Trophoblast cell (in vitro differentiated cells and primary cell): ENCODE measurements around the gene MFAP4.

Experiments used
- DNase-seq, 2 donors: peaks; one replicate each; pipeline ENCODE4 v3.0.0-alpha.2; 2016
- H2AFZ ChIP-seq: 2 replicates; pipeline ENCODE4 v1.6.1; 2013; ENCODE audit warnings: low read length, moderate library complexity, mild to moderate bottlenecking; ENCODE audit not compliant: insufficient read depth, poor library complexity
- H2AK5ac ChIP-seq: 2 replicates; pipeline ENCODE4 v1.6.1; 2013; ENCODE audit warnings: mild to moderate bottlenecking, low read length
- H2BK120ac ChIP-seq: 2 replicates; pipeline ENCODE4 v1.6.1; 2013; ENCODE audit warnings: low read length, mild to moderate bottlenecking, moderate library complexity; ENCODE audit not compliant: insufficient read depth, poor library complexity
- H2BK12ac ChIP-seq: 2 replicates; pipeline ENCODE4 v1.6.1; 2013; ENCODE audit warnings: mild to moderate bottlenecking, low read length, moderate library complexity
- H2BK5ac ChIP-seq: 2 replicates; pipeline ENCODE4 v1.6.1; 2013; ENCODE audit warnings: low read length, low read depth, moderate library complexity, mild to moderate bottlenecking; ENCODE audit not compliant: poor library complexity
- H3K14ac ChIP-seq: 2 replicates; pipeline ENCODE4 v1.6.1; 2013; ENCODE audit warnings: mild to moderate bottlenecking, low read length
- H3K18ac ChIP-seq: 2 replicates; pipeline ENCODE4 v1.6.1; 2013; ENCODE audit warnings: mild to moderate bottlenecking, low read length
- H3K23ac ChIP-seq: 2 replicates; pipeline ENCODE4 v1.6.1; 2013; ENCODE audit warnings: low read length
- H3K27ac ChIP-seq: 2 replicates; pipeline ENCODE4 v1.5.1; 2013; ENCODE audit warnings: low read depth, mild to moderate bottlenecking, inconsistent platforms, low read length, moderate library complexity
- H3K27me3 ChIP-seq: 2 replicates; pipeline ENCODE4 v1.6.1; 2013; ENCODE audit warnings: inconsistent platforms, mild to moderate bottlenecking, low read length, moderate library complexity; ENCODE audit not compliant: insufficient read depth
- H3K36me3 ChIP-seq, 2 experiments: 1 replicate in 1 of 2; 2 replicates in 1 of 2; pipeline ENCODE4 v1.6.1; 2013; ENCODE audit warnings: low read length in 2 of 2, mild to moderate bottlenecking in 2 of 2, moderate library complexity in 1 of 2; ENCODE audit not compliant: insufficient read depth in 2 of 2, control insufficient read depth in 1 of 2
- H3K4ac ChIP-seq: 2 replicates; pipeline ENCODE4 v1.6.1; 2013; ENCODE audit warnings: low read depth, mild to moderate bottlenecking, low read length, moderate library complexity
- H3K4me1 ChIP-seq, 2 experiments: 1 replicate in 1 of 2; 2 replicates in 1 of 2; pipeline ENCODE4 v1.6.1; 2013; ENCODE audit warnings: low read length in 2 of 2, mild to moderate bottlenecking in 2 of 2, moderate library complexity in 1 of 2; ENCODE audit not compliant: insufficient read depth in 2 of 2, control insufficient read depth in 1 of 2
- H3K4me2 ChIP-seq: 2 replicates; pipeline ENCODE4 v1.6.1; 2013; ENCODE audit warnings: inconsistent platforms, mild to moderate bottlenecking, low read length, moderate library complexity
- H3K4me3 ChIP-seq: 2 replicates; pipeline ENCODE4 v1.5.1; 2013; ENCODE audit warnings: mild to moderate bottlenecking, low read depth, low read length, inconsistent platforms
- H3K79me1 ChIP-seq: one replicate; pipeline ENCODE4 v1.6.1; 2013; ENCODE audit warnings: low read length
- H3K79me2 ChIP-seq: 2 replicates; pipeline ENCODE4 v1.6.1; 2013; ENCODE audit warnings: low read length, mild to moderate bottlenecking; ENCODE audit not compliant: control insufficient read depth, insufficient read depth, poor library complexity
- H3K9ac ChIP-seq: 2 replicates; pipeline ENCODE4 v1.6.1; 2013; ENCODE audit warnings: mild to moderate bottlenecking, low read length
- H3K9me3 ChIP-seq: 2 replicates; pipeline ENCODE4 v1.6.1; 2013; ENCODE audit warnings: low read depth, mild to moderate bottlenecking, control low read depth, inconsistent platforms, low read length; ENCODE audit not compliant: insufficient read depth
- H4K12ac ChIP-seq: 2 replicates; pipeline ENCODE4 v1.6.1; 2013; ENCODE audit warnings: low read depth, mild to moderate bottlenecking, low read length, moderate library complexity
- H4K8ac ChIP-seq: 2 replicates; pipeline ENCODE4 v1.6.1; 2013; ENCODE audit warnings: low read depth, mild to moderate bottlenecking, low read length, moderate library complexity
- H4K91ac ChIP-seq: one replicate; pipeline ENCODE4 v1.6.1; 2013; ENCODE audit warnings: low read depth, mild to moderate bottlenecking, low read length, moderate library complexity
- WGBS: extraction: QIAGEN DNeasy Blood & Tissue Kit; methylation state at CpG from one replicate; pipeline ENCODE4 v1.1.7; 2013; ENCODE audit warnings: missing lambda C conversion rate; ENCODE audit not compliant: insufficient read length, insufficient coverage; ENCODE audit errors: extremely low coverage; 5-methylcytosine and 5-hydroxymethylcytosine counted together

Gene MFAP4

GRCh38 chr17:19372011-19372370 is 15.0 kb downstream of the MFAP4 start:
- WGBS: no CpG with 5 or more reads among the region's 9 CpGs

DNA sequence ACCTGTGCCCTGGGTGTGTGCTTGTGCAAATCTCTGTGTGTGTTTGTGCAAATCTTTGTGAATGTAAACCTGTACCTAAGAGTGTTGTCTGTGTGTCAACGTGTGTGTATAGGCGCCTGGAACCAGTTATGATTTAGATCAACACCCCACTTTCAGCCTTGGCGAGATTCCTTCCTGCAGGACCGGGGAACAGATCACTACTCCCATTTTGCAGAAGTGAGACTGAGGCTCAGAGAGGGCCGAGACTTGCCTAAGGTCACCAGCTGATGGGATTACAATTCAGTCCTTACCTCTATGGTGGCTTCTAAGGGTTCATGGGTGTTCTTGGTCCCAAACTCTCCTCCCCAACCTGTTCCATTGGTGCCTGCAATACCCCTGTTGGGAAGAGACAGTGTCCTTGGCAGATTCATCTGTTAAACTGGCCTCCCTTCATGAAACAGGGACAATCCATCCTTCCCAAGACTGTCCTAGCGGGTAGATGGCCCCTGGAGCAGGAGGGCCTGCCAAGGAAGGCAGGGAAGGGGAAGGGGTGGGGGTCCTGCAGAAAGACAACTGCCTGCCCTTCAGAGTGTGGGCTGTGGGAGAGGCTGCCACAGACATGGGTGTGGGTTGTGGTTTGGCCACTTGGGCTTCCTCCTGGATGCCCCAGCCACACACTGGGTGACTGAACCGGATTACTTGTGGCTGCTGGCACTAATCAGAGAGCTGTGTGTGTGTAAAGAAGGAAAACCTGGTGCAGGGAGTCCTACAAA is 15.6 kb downstream of the MFAP4 start:
- Histone ChIP-seq H3K27ac (no peak overlapping the region), H2BK5ac (no peak overlapping the region), H2AFZ (no peak overlapping the region), H3K79me2 (no peaks in the 10 kb centered on the region), H4K91ac (no peak overlapping the region), H3K36me3 (no peaks in the 10 kb centered on the region), H2BK12ac (no peak overlapping the region), H3K4ac (no peak overlapping the region), H3K14ac (no peak overlapping the region), H2BK120ac (no peak overlapping the region), H3K4me1 (peaks cover 0 to 6% of the 10 kb centered on the region in 2 experiments), H3K79me1 (no peaks in the 10 kb centered on the region), H4K12ac (no peak overlapping the region), H3K9ac (no peak overlapping the region), H3K23ac (no peak overlapping the region), H3K27me3 (no peaks in the 10 kb centered on the region), H4K8ac (no peak overlapping the region), H3K9me3 (peaks cover 4% of the 10 kb centered on the region), H2AK5ac (no peak overlapping the region), H3K18ac (no peak overlapping the region), H3K4me2 (no peak overlapping the region), H3K4me3 (no peak overlapping the region)
- WGBS: no CpG with 5 or more reads among the region's 7 CpGs
- no peak for DNase-seq

More at GRCh38 chr17:19372011-19372370, 15.0 kb downstream of the MFAP4 start:
- H3K27me3 ChIP-seq: no peaks in the 10 kb centered on the region
- no peak overlapping the region for H3K27ac ChIP-seq
- H3K4me2 ChIP-seq: no peak overlapping the region
- no peak overlapping the region for H2BK120ac ChIP-seq
- H2BK5ac ChIP-seq: no peak overlapping the region
- H3K23ac ChIP-seq: no peak overlapping the region
- no peak overlapping the region for H3K4ac ChIP-seq
- no peak overlapping the region for H2AFZ ChIP-seq
- no peaks in the 10 kb centered on the region for H3K79me1 ChIP-seq
- H4K91ac ChIP-seq: no peak overlapping the region
- H3K36me3 ChIP-seq: no peaks in the 10 kb centered on the region
- H3K14ac ChIP-seq: no peak overlapping the region
- H3K79me2 ChIP-seq: no peaks in the 10 kb centered on the region
- H3K18ac ChIP-seq: no peak overlapping the region
- no peak overlapping the region for H3K4me3 ChIP-seq
- DNase-seq: no peak
- H2BK12ac ChIP-seq: no peak overlapping the region
- no peak overlapping the region for H3K9ac ChIP-seq
- H4K8ac ChIP-seq: no peak overlapping the region
- H3K9me3 ChIP-seq: peaks cover 4% of the 10 kb centered on the region
- no peak overlapping the region for H2AK5ac ChIP-seq
- H3K4me1 ChIP-seq: peaks cover 0 to 6% of the 10 kb centered on the region in 2 experiments
- H4K12ac ChIP-seq: no peak overlapping the region

DNA sequence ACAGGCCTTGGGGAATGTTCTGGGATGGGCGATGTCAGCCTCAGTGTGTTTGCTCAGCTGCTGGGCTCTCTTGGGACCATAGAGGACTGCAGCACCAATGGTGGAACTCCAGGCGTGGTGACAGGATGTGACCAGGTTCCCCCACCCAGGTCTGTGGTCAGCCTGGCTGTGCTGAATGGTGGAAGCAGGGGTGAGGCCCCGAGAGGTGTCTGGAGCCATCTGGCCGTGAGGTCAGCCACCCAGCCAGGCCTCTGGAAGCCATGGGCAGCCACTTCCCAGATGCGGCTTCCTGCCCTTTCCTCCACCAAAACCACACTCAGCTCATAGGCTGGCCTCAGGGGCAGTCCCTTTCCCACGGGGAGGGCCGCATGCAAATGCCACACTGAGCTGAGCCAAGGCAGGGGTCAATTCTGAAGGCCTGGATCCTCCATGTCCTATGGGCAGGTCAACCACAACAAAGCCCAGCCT is 16.5 kb downstream of the MFAP4 start:
- H3K14ac ChIP-seq: no peak overlapping the region
- no peak overlapping the region for H4K91ac ChIP-seq
- peaks cover 0 to 6% of the 10 kb centered on the region in 2 experiments for H3K4me1 ChIP-seq
- no peak overlapping the region for H2BK5ac ChIP-seq
- H3K79me1 ChIP-seq: no peaks in the 10 kb centered on the region
- H2AFZ ChIP-seq: no peak overlapping the region
- H3K27me3 ChIP-seq: no peaks in the 10 kb centered on the region
- H2AK5ac ChIP-seq: no peak overlapping the region
- no peak overlapping the region for H2BK12ac ChIP-seq
- H3K36me3 ChIP-seq: no peaks in the 10 kb centered on the region
- no peak overlapping the region for H3K27ac ChIP-seq
- no peak overlapping the region for H3K9ac ChIP-seq
- H3K9me3 ChIP-seq: peaks cover 4% of the 10 kb centered on the region
- no peak for DNase-seq
- no peak overlapping the region for H3K18ac ChIP-seq
- no peak overlapping the region for H4K12ac ChIP-seq
- H3K4ac ChIP-seq: no peak overlapping the region
- no peak overlapping the region for H3K4me3 ChIP-seq
- H3K4me2 ChIP-seq: no peak overlapping the region
- H4K8ac ChIP-seq: no peak overlapping the region
- no peaks in the 10 kb centered on the region for H3K79me2 ChIP-seq
- no CpG with 5 or more reads among the region's 7 CpGs for WGBS
- H3K23ac ChIP-seq: no peak overlapping the region
- no peak overlapping the region for H2BK120ac ChIP-seq

DNA sequence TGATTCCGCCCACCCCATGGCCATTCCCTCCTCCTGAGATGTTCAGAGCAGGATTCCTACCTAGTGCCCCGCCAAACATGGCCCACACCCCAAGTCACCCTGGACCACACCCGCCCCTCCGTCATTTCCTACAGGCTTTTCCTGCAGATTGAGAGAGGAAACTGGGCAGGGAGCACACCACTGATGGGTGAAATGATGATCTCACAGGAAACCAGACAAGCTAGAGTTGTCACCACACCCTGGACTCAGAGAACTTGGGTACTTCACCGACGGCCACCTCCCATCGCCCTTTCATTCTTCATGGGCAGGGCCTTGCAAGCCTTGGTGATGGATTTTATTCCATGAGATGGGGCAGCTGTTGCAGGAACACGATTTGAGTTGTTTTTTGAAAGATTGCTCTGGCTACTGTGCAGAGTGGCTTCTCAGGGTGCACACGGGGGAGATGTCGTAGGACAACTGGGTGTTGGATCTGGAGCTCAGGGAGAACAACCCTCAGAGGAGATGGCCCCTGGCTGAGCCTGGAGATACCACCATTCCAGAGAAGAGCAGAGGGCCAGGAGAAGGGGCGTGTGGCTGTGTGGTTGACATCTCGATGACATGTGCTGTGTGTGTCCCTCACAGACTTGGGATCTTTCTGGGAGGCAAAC is 17.0 kb downstream of the MFAP4 start:
- H3K79me1 ChIP-seq: no peaks in the 10 kb centered on the region
- no peak overlapping the region for H2AK5ac ChIP-seq
- no peak overlapping the region for H3K4me2 ChIP-seq
- no peak overlapping the region for H2BK5ac ChIP-seq
- no peak overlapping the region for H2AFZ ChIP-seq
- H4K12ac ChIP-seq: no peak overlapping the region
- no peak overlapping the region for H3K4me3 ChIP-seq
- no peaks in the 10 kb centered on the region for H3K79me2 ChIP-seq
- H4K8ac ChIP-seq: no peak overlapping the region
- no peaks in the 10 kb centered on the region for H3K36me3 ChIP-seq
- no peak overlapping the region for H3K9ac ChIP-seq
- no peak for DNase-seq
- H4K91ac ChIP-seq: no peak overlapping the region
- H3K23ac ChIP-seq: no peak overlapping the region
- no CpG with 5 or more reads among the region's 12 CpGs for WGBS
- peaks cover 0 to 6% of the 10 kb centered on the region in 2 experiments for H3K4me1 ChIP-seq
- no peak overlapping the region for H2BK12ac ChIP-seq
- peaks cover 4% of the 10 kb centered on the region for H3K9me3 ChIP-seq
- no peak overlapping the region for H2BK120ac ChIP-seq
- H3K14ac ChIP-seq: no peak overlapping the region
- no peak overlapping the region for H3K4ac ChIP-seq
- no peak overlapping the region for H3K27ac ChIP-seq
- H3K27me3 ChIP-seq: no peaks in the 10 kb centered on the region
- H3K18ac ChIP-seq: no peak overlapping the region
